PC-3 (cell line): ENCODE results near the gene ZC3HAV1.

ENCODE experiments used
- CTCF ChIP-seq: fragments of 300-600 bp; sonication (generic); conservative IDR thresholded peaks from 2 replicates; pipeline ENCODE4 v1.5.1; 2017; ENCODE audit warnings: antibody characterized with exemption, low read depth, mild to moderate bottlenecking, low read length
- EZH2 ChIP-seq: fragments of 300-600 bp; sonication (generic); IDR thresholded peaks from one replicate; pipeline ENCODE4 v1.6.1; 2017; ENCODE audit warnings: antibody characterized with exemption, mild to moderate bottlenecking, low read length; ENCODE audit not compliant: unreplicated experiment

- TF ChIP-seq CTCF (no peak), EZH2 (no peak)
These were observed 14.8 kb upstream of the ZC3HAV1 start for GRCh38 chr7:139124084-139124914.
